NCI-H460 (cell line): ENCODE measurements around the gene PPME1. TPM values are rescaled to one million over a fixed set of nuclear protein-coding genes. Genes with fewer than 3 reads are reported as not detected.

ENCODE experiments used
- DNase-seq: peaks from one replicate; pipeline ENCODE4 v3.0.0-alpha.2; 2016; ENCODE audit warnings: low read depth; ENCODE audit errors: extremely low read depth
- small RNA-seq, 2 experiments: library from RNA; depleted of rRNA; stranded (forward); fragments of <200 nt; gene quantifications; one replicate each; pipeline ENCODE3, GENCODE V24; 2014
- total RNA-seq: library from RNA; depleted of rRNA; stranded (reverse); fragments of >200 nt; shearing (Covaris generic); gene quantifications from 2 replicates; pipeline ENCODE4 v1.2.3, GENCODE V29; 2014; rRNA removed

The PPME1 gene
- total RNA-seq, 1 experiment from 2014 or later: 33.5 TPM

GRCh38 chr11:74276581-74276980 is 105.5 kb downstream of the PPME1 start:
- DNase-seq: no peak

- DNase-seq: no peak
Measured at GRCh38 chr11:74278103-74278502, 107.0 kb downstream of the PPME1 start.

GRCh38 chr11:74278721-74279161 is 107.7 kb downstream of the PPME1 start:
- no peak for DNase-seq

- no peak for DNase-seq
Measured at GRCh38 chr11:74279256-74279655, 108.2 kb downstream of the PPME1 start.

- no peak for DNase-seq
Measured at GRCh38 chr11:74280494-74280893, 109.4 kb downstream of the PPME1 start.

GRCh38 chr11:74282421-74282820 is 111.3 kb downstream of the PPME1 start:
- no peak for DNase-seq

- no peak for DNase-seq
Measured at GRCh38 chr11:74282914-74283371, 111.9 kb downstream of the PPME1 start.

- peak; percentile 53 for DNase-seq
Measured at GRCh38 chr11:74283580-74284180, 112.6 kb downstream of the PPME1 start.

GRCh38 chr11:74284466-74284865 is 113.4 kb downstream of the PPME1 start:
- DNase-seq: no peak

GRCh38 chr11:74288161-74288560 is 117.1 kb downstream of the PPME1 start:
- DNase-seq: peak; percentile 84

GRCh38 chr11:74288911-74289310 is 117.8 kb downstream of the PPME1 start:
- DNase-seq: no peak

GRCh38 chr11:74297484-74297883 is 126.4 kb downstream of the PPME1 start:
- no peak for DNase-seq

GRCh38 chr11:74299015-74299414 is 127.9 kb downstream of the PPME1 start:
- DNase-seq: no peak

Small RNAs within 50 kb of the gene (small RNA-seq; reads per million reads assigned to genes)
- gene AP002392.1: 0 reads per million in 2 experiments
- 0 to 0.02 reads per million in 2 experiments for gene RF00409

Other genes with a start within 250 kb of the PPME1 start
- gene DNAJB13, start 220.3 kb upstream of the PPME1 start, total RNA-seq: not detected in 2 replicates
- gene UCP2, start 188.4 kb upstream of the PPME1 start, total RNA-seq: 0.26 and 0.45 TPM in 2 replicates
- 0.07 TPM in 1 of 2 replicates, not detected in the other for gene UCP3, start 162.2 kb upstream of the PPME1 start, total RNA-seq
- gene C2CD3, start 287 bp upstream of the PPME1 start, total RNA-seq: 7.9 and 9.2 TPM in 2 replicates
- 6.7 and 7.4 TPM in 2 replicates for gene P4HA3, start 140.4 kb downstream of the PPME1 start, total RNA-seq
- 2.1 TPM in 2 replicates for gene PGM2L1, start 227.1 kb downstream of the PPME1 start, total RNA-seq